HG02870 (cell line): ENCODE results near the gene SRSF2.
"Not testable (repeated sequence)": the region's sequence is repeated elsewhere in the genome, so short reads cannot be mapped to it uniquely, and the experiment has no call there.

ENCODE experiments used
- ATAC-seq: cut with Tn5 transposase; IDR thresholded peaks from one replicate; pipeline ENCODE4 v1.9.1; 2021; ENCODE audit warnings: mild to moderate bottlenecking, moderate library complexity; ENCODE audit not compliant: unreplicated experiment

SRSF2 gene

GRCh38 chr17:76722279-76722678 lies 14.9 kb downstream of the SRSF2 start:
- ATAC-seq: no peak

DNA sequence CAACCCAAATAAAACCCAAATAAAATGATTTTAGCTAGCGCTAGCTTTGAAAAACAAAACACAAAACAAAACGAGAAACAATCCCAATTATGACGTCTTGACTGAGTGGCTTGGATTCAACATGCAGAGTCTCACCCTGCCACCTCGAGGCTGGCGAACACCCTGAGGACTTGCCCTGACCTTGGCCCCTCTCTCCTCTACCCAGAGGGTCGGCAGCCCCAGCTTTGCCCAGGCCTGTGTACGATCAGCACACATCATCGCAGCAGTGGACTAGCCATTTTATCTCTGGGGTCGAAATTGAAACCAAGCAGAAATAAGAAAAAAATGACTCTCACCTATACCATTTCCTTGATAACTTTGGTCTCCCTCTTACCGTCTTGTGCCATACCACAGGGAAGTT lies 15.7 kb downstream of the SRSF2 start:
- ATAC-seq: no peak

- ATAC-seq: no peak
Measured at GRCh38 chr17:76720941-76721340, 16.2 kb downstream of the SRSF2 start.

GRCh38 chr17:76720211-76720610 lies 16.9 kb downstream of the SRSF2 start:
- no peak for ATAC-seq

GRCh38 chr17:76718516-76718915 lies 18.6 kb downstream of the SRSF2 start:
- no peak for ATAC-seq

- no peak for ATAC-seq
Measured at GRCh38 chr17:76716839-76717215, 20.3 kb downstream of the SRSF2 start.

- ATAC-seq: no peak
Measured at GRCh38 chr17:76716146-76716838, 20.8 kb downstream of the SRSF2 start.

- ATAC-seq: no peak
Measured at GRCh38 chr17:76715496-76715830, 21.7 kb downstream of the SRSF2 start.

GRCh38 chr17:76714822-76715495 lies 22.2 kb downstream of the SRSF2 start:
- ATAC-seq: no peak

GRCh38 chr17:76714336-76714735 lies 22.8 kb downstream of the SRSF2 start:
- no peak for ATAC-seq

DNA sequence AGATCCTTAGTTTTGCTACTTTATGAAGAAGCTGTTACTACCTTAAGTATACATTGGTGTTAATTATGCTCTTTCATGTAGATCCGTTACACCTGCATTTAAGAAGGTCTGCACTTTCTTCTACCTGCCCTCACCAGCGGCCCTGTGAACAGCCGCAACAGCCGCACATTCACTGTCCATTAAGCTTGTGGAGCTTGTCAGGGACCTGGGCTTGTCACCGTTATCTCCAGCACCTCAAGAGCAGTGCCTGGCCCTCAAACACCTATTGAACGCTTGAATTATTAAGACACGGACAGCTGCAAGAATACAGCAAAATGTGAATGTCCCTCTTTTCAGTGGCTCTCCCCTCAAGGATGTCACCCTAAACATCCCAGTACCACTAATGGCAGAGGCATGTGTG lies 23.4 kb downstream of the SRSF2 start:
- no peak for ATAC-seq

- ATAC-seq: not testable (repeated sequence)
Measured at GRCh38 chr17:76712321-76712720, 24.8 kb downstream of the SRSF2 start.

DNA sequence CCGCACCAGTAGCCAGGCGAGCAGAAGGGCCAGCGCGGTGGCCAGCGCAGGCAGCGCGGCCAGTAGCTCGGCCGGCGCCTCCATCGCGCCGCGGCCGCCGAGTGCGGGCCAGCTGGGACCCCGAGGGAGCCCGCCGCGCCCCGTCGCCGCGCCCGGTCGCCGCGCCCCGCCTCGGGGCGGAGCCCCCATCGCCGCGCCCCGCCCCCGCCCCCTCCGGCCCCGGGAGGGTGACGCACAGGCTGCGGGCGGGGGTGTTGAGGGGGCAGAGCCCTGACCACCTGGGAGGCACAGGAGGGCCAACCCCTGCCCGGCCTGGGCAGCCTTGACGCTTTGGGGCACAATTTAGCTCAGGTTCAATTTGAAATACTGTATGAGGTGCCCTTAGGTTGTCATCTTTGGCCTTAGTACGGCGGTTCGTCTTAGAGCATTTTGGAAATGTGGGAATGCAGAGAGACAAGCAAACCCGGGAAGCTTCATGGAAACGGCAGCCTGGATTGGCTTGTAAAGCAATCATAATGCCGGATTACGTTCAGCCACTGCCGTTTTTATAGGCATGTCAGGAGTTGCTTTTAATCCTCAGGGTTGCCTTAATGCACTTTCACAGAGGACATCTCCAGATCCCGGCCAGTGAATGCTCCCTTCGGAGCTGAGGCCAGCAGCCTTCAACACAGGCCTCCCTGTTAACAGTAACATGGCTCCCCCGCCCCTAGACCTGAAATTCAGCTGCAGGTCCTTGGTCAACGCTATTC lies 26.1 kb downstream of the SRSF2 start, which contains the start of gene MXRA7:
Gene MXRA7, minus strand, starts transcription at position 103 of the 749 bp plus-strand sequence. Its CDS starts 19 bp downstream, at position 84.
- no peak for ATAC-seq

- not testable (repeated sequence) for ATAC-seq
Measured at GRCh38 chr17:76709951-76710862, 26.9 kb downstream of the SRSF2 start.

- ATAC-seq: no peak
Measured at GRCh38 chr17:76709077-76709950, 27.8 kb downstream of the SRSF2 start.

- no peak for ATAC-seq
Measured at GRCh38 chr17:76707985-76708807, 28.9 kb downstream of the SRSF2 start.

DNA sequence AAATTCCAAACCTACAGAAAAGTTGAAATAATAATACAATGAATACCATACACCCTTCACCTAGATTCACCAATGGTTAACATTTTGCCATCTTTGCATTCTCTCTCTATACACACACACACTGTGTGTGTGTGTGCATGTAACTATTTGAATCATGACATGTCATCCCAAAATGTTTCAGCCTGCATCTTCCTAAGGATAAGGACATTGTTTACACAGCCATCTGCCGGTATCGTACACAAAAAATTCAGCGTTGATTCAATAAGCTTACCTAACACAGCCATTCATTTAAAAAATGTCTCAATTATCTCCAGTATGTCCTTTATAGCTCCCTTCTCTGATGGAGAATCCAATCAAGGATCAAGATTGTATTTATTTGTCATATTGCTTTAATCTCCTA lies 30.3 kb downstream of the SRSF2 start:
- ATAC-seq: no peak

GRCh38 chr17:76704805-76705204 lies 32.3 kb downstream of the SRSF2 start:
- no peak for ATAC-seq
